ENCODE data around the gene C10orf67. TPM values are rescaled to one million over a fixed set of nuclear protein-coding genes. Genes with fewer than 3 reads are reported as not detected.
"Not testable (repeated sequence)": the region's sequence is repeated elsewhere in the genome, so short reads cannot be mapped to it uniquely, and the experiment has no call there.

Gene C10orf67
- total RNA-seq, 1 experiment from 2014 or later = not detected

GRCh38 chr10:23270531-23270930, 74.1 kb downstream of the C10orf67 start:
- no peak for DNase-seq (ENCODE audit: low read depth)

GRCh38 chr10:23263441-23264164, 81.0 kb downstream of the C10orf67 start:
- DNase-seq (ENCODE audit: low read depth) = no peak

- DNase-seq (ENCODE audit: low read depth) = no peak
Observed at GRCh38 chr10:23262928-23263327, 81.7 kb downstream of the C10orf67 start.

GRCh38 chr10:23258516-23258915, 86.1 kb downstream of the C10orf67 start:
- no peak for DNase-seq (ENCODE audit: low read depth)

GRCh38 chr10:23253780-23254179, 90.8 kb downstream of the C10orf67 start:
- DNase-seq (ENCODE audit: low read depth) = no peak

- DNase-seq (ENCODE audit: low read depth) = not testable (repeated sequence)
Observed at GRCh38 chr10:23252859-23253258, 91.7 kb downstream of the C10orf67 start.

- not testable (repeated sequence) for DNase-seq (ENCODE audit: low read depth)
Observed at GRCh38 chr10:23241779-23242178, 102.8 kb downstream of the C10orf67 start.

- no peak for DNase-seq (ENCODE audit: low read depth)
Observed at GRCh38 chr10:23238015-23238414, 106.6 kb downstream of the C10orf67 start.

GRCh38 chr10:23230582-23230981, 114.0 kb downstream of the C10orf67 start:
- DNase-seq (ENCODE audit: low read depth) = no peak

- no peak for DNase-seq (ENCODE audit: low read depth)
Observed at GRCh38 chr10:23217471-23217870, 127.1 kb downstream of the C10orf67 start.

GRCh38 chr10:23205972-23206642, 138.5 kb downstream of the C10orf67 start:
- no peak for DNase-seq (ENCODE audit: low read depth)

GRCh38 chr10:23204773-23205172, 139.8 kb downstream of the C10orf67 start:
- no peak for DNase-seq (ENCODE audit: low read depth)

- no peak for DNase-seq (ENCODE audit: low read depth)
Observed at GRCh38 chr10:23203369-23204325, 140.9 kb downstream of the C10orf67 start.

- DNase-seq (ENCODE audit: low read depth) = no peak
Observed at GRCh38 chr10:23202779-23203178, 141.8 kb downstream of the C10orf67 start.

GRCh38 chr10:23201837-23202236, 142.8 kb downstream of the C10orf67 start:
- no peak for DNase-seq (ENCODE audit: low read depth)

- DNase-seq (ENCODE audit: low read depth) = no peak
Observed at GRCh38 chr10:23200997-23201652, 143.5 kb downstream of the C10orf67 start.

GRCh38 chr10:23200586-23200985, 144.0 kb downstream of the C10orf67 start:
- no peak for DNase-seq (ENCODE audit: low read depth)

GRCh38 chr10:23199768-23200511, 144.7 kb downstream of the C10orf67 start:
- DNase-seq (ENCODE audit: low read depth) = no peak

- no peak for DNase-seq (ENCODE audit: low read depth)
Observed at GRCh38 chr10:23198940-23199767, 145.4 kb downstream of the C10orf67 start.

GRCh38 chr10:23198610-23198939, 146.0 kb downstream of the C10orf67 start:
- no peak for DNase-seq (ENCODE audit: low read depth)

Data from Daoy (cell line).